Measurements from ENCODE around the gene ANKRD60. TPM values are rescaled to one million over a fixed set of nuclear protein-coding genes. Genes with fewer than 3 reads are reported as not detected.

Gene ANKRD60
- total RNA-seq, result not detected in 2 replicates

GRCh38 chr20:58228484-58229197 lies at the start of gene ANKRD60:
Gene ANKRD60, minus strand, starts transcription at chr20:58228653. Its CDS starts 0 bp downstream, at chr20:58228653.

Other genes starting within 250 kb of the ANKRD60 start
- 20.1 and 20.7 TPM in 2 replicates for gene RAB22A, start 81.1 kb upstream of the ANKRD60 start, total RNA-seq
- 13.1 and 15.4 TPM in 2 replicates for gene VAPB, start 160.6 kb upstream of the ANKRD60 start, total RNA-seq